ENCODE measurements around the gene BSDC1.

Gene BSDC1

DNA sequence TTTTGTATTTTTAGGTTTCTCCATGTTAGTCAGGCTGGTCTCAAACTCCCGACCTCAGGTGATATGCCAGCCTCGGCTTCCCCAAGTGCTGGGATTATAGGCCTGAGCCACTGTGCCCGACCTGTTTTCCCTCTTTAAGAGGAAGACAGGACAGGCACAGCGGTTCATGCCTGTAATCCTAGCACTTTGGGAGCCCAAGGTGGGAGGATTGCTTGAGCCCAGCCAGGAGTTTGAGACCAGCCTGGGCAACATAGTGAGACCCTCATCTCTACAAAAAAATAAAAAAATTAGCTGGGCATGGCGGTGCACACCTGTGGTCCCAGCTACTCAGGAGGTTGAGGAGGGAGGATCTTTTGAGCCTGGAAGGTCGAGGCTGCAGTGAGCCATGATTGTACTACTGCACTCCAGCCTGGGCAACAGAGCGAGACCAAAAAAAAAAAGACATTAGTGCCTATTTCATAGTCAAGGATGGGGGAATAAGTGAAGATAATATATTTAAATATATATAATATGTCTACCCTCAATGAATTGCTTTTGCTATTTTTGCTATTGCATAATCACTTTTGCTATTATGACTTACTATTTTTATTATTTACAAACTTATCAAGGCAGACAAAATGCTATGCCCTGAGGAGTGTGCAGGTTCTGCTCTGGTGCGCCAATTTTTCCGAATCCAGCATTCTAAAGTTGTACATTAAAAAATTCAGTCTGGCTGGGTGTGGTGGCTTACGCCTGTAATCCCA is 75.9 kb downstream of the BSDC1 start:
- no peak for DNase-seq (ENCODE audit: low read depth)
- H3K4me3 ChIP-seq (ENCODE audit: low read length) = no peak overlapping the region
- TF ChIP-seq, protein P1, sequence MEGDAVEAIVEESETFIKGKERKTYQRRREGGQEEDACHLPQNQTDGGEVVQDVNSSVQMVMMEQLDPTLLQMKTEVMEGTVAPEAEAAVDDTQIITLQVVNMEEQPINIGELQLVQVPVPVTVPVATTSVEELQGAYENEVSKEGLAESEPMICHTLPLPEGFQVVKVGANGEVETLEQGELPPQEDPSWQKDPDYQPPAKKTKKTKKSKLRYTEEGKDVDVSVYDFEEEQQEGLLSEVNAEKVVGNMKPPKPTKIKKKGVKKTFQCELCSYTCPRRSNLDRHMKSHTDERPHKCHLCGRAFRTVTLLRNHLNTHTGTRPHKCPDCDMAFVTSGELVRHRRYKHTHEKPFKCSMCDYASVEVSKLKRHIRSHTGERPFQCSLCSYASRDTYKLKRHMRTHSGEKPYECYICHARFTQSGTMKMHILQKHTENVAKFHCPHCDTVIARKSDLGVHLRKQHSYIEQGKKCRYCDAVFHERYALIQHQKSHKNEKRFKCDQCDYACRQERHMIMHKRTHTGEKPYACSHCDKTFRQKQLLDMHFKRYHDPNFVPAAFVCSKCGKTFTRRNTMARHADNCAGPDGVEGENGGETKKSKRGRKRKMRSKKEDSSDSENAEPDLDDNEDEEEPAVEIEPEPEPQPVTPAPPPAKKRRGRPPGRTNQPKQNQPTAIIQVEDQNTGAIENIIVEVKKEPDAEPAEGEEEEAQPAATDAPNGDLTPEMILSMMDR (conservative IDR thresholded peaks at IDR 0.05; ENCODE audit: low read length) = no peak

DNA sequence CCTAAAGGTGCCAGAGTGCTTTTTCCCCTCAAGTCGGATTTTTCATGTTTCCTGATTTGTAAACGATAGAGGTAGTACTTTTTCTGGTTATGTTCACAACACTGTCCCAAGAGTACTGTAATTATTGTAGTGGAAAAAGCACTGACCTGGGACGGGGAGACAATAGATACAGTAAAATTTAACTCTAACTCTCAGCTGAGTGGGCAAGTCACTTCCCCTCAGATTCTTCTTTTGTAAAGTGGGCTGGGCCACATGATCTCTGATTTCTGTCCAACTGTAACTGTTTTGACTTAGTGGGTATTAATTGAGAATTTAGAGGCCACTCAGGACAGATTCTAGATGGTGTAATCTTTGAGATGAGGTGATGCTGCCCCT is 77.4 kb downstream of the BSDC1 start:
- DNase-seq (ENCODE audit: low read depth) = no peak
- TF ChIP-seq, protein P1 (conservative IDR thresholded peaks at IDR 0.05; ENCODE audit: low read length) = no peak

More for the DNA sequence above, 77.4 kb downstream of the BSDC1 start:
- H3K4me3 ChIP-seq (ENCODE audit: low read length) = no peak overlapping the region

Measured in AG10803 (cell line).